OCI-LY3 (cell line): ENCODE data around the gene IQGAP1.

Source experiments
- CTCF ChIP-seq: fragments of 200-600, 300-600 bp; sonication (generic); IDR thresholded peaks from 2 replicates; pipeline ENCODE4 v1.5.1; 2014; ENCODE audit warnings: antibody characterized with exemption, low read length, low read depth
- EZH2phosphoT487 ChIP-seq: fragments of 200-600 bp; shearing (Covaris generic); IDR thresholded peaks from 2 replicates; pipeline ENCODE4 v1.6.1; 2018; ENCODE audit warnings: antibody characterized with exemption, mixed run types, low read depth

- TF ChIP-seq CTCF (no peak), EZH2phosphoT487 (no peak)
These were observed 34.0 kb downstream of the IQGAP1 start for GRCh38 chr15:90422043-90422442.
